Ovary (tissue), 3 donors: ENCODE data around the gene CLCN6.

Experiments
- EP300 ChIP-seq: sonication (generic); formaldehyde crosslinking; IDR thresholded peaks from one replicate; pipeline ENCODE4 v1.6.1; 2017; ENCODE audit warnings: antibody characterized with exemption
- POLR2A ChIP-seq: fragments of 450-650 bp; IDR thresholded peaks from one replicate; pipeline ENCODE4 v1.6.1; 2017; ENCODE audit warnings: antibody characterized with exemption, mild to moderate bottlenecking, moderate library complexity
- TF ChIP-seq, protein P1 (sequence below), 3 donors: fragments of 450-650 bp in 2 of 3; fragments of 200-600 bp in 1 of 3; IDR thresholded peaks; one replicate each; pipeline versions ENCODE4 v1.5.1 to v1.8.0; 2016 to 2022; ENCODE audit warnings: antibody characterized with exemption in 3 of 3, mild to moderate bottlenecking in 1 of 3
- donor health status: DM: no; HTN: no; CAD: no.

DNA sequence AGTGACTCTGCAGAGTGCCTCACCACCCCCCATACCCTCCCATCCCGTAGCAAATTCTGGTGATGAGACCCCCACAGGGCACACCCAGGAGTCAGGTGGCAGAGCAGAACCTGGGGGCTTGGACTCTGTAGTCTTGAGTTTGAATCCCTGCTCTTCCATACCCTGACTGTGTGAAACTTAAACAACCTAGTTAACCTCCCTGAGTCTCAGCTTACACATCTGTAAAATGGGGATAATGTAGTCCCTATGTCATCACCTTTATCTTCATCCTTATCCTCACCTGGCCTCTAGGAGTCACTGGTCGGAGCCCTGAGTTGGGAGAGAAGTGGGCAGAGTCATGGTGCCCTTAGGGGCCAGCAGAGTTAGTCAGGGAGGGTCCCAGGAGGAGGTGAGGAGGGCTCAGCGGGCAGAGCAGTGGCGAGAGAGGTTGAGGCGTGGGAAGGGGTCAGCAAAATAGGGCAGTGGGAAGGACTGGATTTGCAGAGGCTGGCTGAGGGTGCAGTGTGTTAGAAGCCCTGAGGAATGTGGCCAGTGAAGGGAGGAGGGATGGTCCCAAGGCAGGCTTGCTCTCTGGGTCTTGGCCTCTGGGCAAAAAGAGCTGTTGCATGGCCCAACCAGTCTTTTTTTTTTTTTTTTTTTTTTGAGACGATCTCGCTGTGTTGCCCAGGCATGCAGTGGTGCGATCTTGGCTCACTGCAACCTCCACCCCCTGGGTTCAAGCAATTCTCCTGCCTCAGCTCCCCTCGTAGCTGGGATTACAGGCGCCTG is 25.4 kb upstream of the CLCN6 start:
- TF ChIP-seq, protein P1, sequence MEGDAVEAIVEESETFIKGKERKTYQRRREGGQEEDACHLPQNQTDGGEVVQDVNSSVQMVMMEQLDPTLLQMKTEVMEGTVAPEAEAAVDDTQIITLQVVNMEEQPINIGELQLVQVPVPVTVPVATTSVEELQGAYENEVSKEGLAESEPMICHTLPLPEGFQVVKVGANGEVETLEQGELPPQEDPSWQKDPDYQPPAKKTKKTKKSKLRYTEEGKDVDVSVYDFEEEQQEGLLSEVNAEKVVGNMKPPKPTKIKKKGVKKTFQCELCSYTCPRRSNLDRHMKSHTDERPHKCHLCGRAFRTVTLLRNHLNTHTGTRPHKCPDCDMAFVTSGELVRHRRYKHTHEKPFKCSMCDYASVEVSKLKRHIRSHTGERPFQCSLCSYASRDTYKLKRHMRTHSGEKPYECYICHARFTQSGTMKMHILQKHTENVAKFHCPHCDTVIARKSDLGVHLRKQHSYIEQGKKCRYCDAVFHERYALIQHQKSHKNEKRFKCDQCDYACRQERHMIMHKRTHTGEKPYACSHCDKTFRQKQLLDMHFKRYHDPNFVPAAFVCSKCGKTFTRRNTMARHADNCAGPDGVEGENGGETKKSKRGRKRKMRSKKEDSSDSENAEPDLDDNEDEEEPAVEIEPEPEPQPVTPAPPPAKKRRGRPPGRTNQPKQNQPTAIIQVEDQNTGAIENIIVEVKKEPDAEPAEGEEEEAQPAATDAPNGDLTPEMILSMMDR (IDR thresholded peaks at IDR 0.05), result no peak
- no peak for TF ChIP-seq POLR2A
- no peak for TF ChIP-seq EP300
